Stomach (tissue), 9 donors: ENCODE results near the gene TSFM. TPM values are rescaled to one million over a fixed set of nuclear protein-coding genes. Genes with fewer than 3 reads are reported as not detected.
A peak's percentile ranks its signal among the peaks of the same experiment; 100 is the strongest.
"Not testable (repeated sequence)": the region's sequence is repeated elsewhere in the genome, so short reads cannot be mapped to it uniquely, and the experiment has no call there.

ENCODE experiments used
- DNase-seq, 2 donors: peaks; one replicate each; pipeline versions ENCODE4 v3.0.0 to v3.0.0-alpha.2; 2013 to 2019
- H3K27ac ChIP-seq, 5 donors: fragments of 200-600 bp in 4 of 5; sonication (generic) in 4 of 5; one replicate each; pipeline ENCODE4 v1.5.1; 2013 to 2019; ENCODE audit warnings: mild to moderate bottlenecking in 1 of 5, moderate library complexity in 1 of 5
- H3K27me3 ChIP-seq, 3 donors: fragments of 200-600 bp; sonication (generic); one replicate each; pipeline ENCODE4 v1.5.1; 2017 to 2019; ENCODE audit warnings: mixed run types in 1 of 3
- H3K36me3 ChIP-seq, 4 donors: fragments of 200-600 bp; sonication (generic); 1 replicate in 3 of 4; 2 replicates in 1 of 4; pipeline ENCODE4 v1.5.1; 2016 to 2019
- H3K4me1 ChIP-seq, 4 donors: fragments of 200-600 bp; sonication (generic); one replicate each; pipeline ENCODE4 v1.5.1; 2016 to 2019
- H3K4me3 ChIP-seq, 4 donors: fragments of 200-600 bp; sonication (generic) in 3 of 4; one replicate each; pipeline ENCODE4 v1.5.1; 2016 to 2019; ENCODE audit warnings: mild to moderate bottlenecking in 1 of 4
- H3K9me3 ChIP-seq, 4 donors: fragments of 200-600 bp; sonication (generic); one replicate each; pipeline ENCODE4 v1.5.1; 2016 to 2019
- EP300 ChIP-seq: sonication (generic); formaldehyde crosslinking; IDR thresholded peaks from one replicate; pipeline ENCODE4 v1.6.1; 2017; ENCODE audit warnings: antibody characterized with exemption
- POLR2A ChIP-seq, 4 donors: fragments of 450-650 bp; IDR thresholded peaks; one replicate each; pipeline ENCODE4 v1.6.1; 2016; ENCODE audit warnings: antibody characterized with exemption in 4 of 4, control low read depth in 2 of 4, mild to moderate bottlenecking in 1 of 4, moderate library complexity in 1 of 4
- POLR2AphosphoS5 ChIP-seq, 3 donors: sonication (generic); formaldehyde crosslinking; IDR thresholded peaks; one replicate each; pipeline ENCODE4 v1.6.1; 2016; ENCODE audit warnings: antibody characterized with exemption in 3 of 3
- WGBS, 5 donors: extraction: QIAGEN DNeasy Blood & Tissue Kit in 3 of 5; methylation state at CpG; one replicate each; pipeline versions ENCODE4 v1.1.5 to v1.1.7; 2013 to 2018; 5-methylcytosine and 5-hydroxymethylcytosine counted together
- intact Hi-C: fragments of 100-400 bp; cut with DNase I; formaldehyde crosslinking; loops from one replicate; pipeline ENCODE4 v1.15.1; 2023; ENCODE audit warnings: low total_unique reads
- polyA plus RNA-seq, 3 donors: library from polyadenylated mRNA; stranded (reverse); fragments of 200-250 nt; gene quantifications; one replicate each; pipeline ENCODE4 v1.2.3, GENCODE V29; 2013
- total RNA-seq, 5 donors: library from RNA; depleted of rRNA; stranded (reverse); fragments of >200 nt; gene quantifications; one replicate each; pipeline versions ENCODE4 v1.1.0 to v1.2.3, GENCODE V29; 2014 to 2016
- TF ChIP-seq, protein P1 (sequence below), 7 experiments: fragments of 450-650 bp in 4 of 7; fragments of 200-600 bp in 3 of 7; sonication (generic) in 3 of 7; IDR thresholded peaks; one replicate each; pipeline ENCODE4 v1.5.1; 2016 to 2019; ENCODE audit warnings: antibody characterized with exemption in 7 of 7, control low read depth in 2 of 7, mild to moderate bottlenecking in 1 of 7
- donor health status: healthy with polysubstance abuse.
- donor health status: Bipolar disorder and iron deficiency.
- donor health status: healthy.

The TSFM gene
- total and polyA plus RNA-seq, 8 donors, result 2.3 to 39.3 (median 13.5) TPM

DNA sequence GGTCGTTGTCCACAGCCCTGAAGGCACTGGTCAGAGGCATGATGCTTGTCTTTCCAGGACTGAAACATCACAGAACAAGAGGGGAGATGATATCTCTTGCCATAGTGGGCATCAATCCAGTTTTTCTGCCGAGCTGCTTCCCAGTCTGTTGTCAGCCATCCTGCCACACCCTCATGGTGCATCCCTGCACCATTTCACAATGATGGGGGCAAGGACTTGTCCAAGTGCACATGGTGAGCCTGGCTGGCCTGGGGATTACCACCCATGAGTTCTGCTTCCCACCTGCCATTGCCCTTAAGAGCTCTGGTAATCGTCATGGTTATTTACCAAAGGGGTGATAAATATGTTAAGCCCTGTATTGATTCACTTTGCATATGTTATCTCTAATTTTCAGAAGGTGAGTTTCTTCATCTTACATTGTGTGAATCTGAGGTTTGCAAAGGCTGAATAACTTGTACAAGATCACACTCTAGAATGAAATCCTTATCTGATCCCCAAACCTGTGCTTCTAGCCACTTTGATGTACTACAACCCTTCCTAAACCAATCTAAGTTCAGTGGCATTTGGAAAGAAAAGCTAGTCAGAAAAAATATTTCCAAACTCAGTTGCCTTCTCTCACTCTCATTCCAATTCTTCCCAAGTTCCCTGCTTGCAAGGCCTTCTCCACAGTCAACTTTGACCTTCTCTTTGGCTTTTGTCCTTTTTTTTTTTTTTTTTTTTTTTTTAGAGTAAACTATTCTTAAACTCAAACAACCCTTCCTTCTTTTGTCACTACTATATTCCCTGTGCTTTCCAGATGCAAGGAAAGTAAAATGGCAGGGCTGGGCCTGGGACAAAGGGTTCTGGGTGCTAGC, 33.6 kb downstream of the TSFM start:
- H3K9me3 ChIP-seq, result no peaks in the 10 kb centered on the region
- intact Hi-C loops, result no loop called here
- no peaks in the 10 kb centered on the region for H3K27me3 ChIP-seq
- no peak for TF ChIP-seq POLR2AphosphoS5 (IDR thresholded peaks at IDR 0.05)
- TF ChIP-seq, protein P1, sequence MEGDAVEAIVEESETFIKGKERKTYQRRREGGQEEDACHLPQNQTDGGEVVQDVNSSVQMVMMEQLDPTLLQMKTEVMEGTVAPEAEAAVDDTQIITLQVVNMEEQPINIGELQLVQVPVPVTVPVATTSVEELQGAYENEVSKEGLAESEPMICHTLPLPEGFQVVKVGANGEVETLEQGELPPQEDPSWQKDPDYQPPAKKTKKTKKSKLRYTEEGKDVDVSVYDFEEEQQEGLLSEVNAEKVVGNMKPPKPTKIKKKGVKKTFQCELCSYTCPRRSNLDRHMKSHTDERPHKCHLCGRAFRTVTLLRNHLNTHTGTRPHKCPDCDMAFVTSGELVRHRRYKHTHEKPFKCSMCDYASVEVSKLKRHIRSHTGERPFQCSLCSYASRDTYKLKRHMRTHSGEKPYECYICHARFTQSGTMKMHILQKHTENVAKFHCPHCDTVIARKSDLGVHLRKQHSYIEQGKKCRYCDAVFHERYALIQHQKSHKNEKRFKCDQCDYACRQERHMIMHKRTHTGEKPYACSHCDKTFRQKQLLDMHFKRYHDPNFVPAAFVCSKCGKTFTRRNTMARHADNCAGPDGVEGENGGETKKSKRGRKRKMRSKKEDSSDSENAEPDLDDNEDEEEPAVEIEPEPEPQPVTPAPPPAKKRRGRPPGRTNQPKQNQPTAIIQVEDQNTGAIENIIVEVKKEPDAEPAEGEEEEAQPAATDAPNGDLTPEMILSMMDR (IDR thresholded peaks at IDR 0.05), result no peak
- TF ChIP-seq EP300, result no peak
- no peak for TF ChIP-seq POLR2A (IDR thresholded peaks at IDR 0.05)
- peaks cover 15 to 72% (median 42%) of the 10 kb centered on the region in 4 donors for H3K4me1 ChIP-seq
- H3K36me3 ChIP-seq, result peaks cover 12 to 51% (median 42%) of the 10 kb centered on the region in 4 donors
- peak overlapping the region in 3 of 5 donors; percentile 29 to 53 (median 38) for H3K27ac ChIP-seq
- no peak for DNase-seq
- H3K4me3 ChIP-seq, result no peak overlapping the region
- 27 to 46% (median 34%) methylated on average over 3 of the region's 3 CpGs for WGBS, 5 donors

DNA sequence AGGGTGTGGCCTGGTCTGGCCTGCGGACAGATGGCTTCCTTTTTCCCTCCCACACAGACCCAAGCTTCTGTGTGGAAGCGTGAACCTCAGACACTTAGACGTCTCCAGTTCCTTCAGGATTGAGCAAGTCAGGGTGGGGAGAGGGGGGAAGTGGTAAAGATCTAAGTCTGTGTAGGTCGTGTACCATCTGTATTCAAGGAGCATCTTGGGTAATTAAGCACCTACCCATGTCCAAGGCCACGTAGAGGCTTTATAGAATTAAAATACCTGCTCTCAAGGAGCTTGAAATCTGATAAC, 34.2 kb downstream of the TSFM start:
- TF ChIP-seq, protein P1 (IDR thresholded peaks at IDR 0.05), result no peak
- TF ChIP-seq POLR2AphosphoS5 (IDR thresholded peaks at IDR 0.05), result no peak
- TF ChIP-seq EP300, result no peak
- no peak for TF ChIP-seq POLR2A (IDR thresholded peaks at IDR 0.05)
- peaks cover 15 to 72% (median 45%) of the 10 kb centered on the region in 4 donors for H3K4me1 ChIP-seq
- H3K36me3 ChIP-seq, result peaks cover 18 to 52% (median 42%) of the 10 kb centered on the region in 4 donors
- H3K4me3 ChIP-seq, result no peak overlapping the region
- intact Hi-C loops, result no loop called here
- H3K27me3 ChIP-seq, result no peaks in the 10 kb centered on the region
- peak overlapping the region in 3 of 5 donors; percentile 29 to 53 (median 38) for H3K27ac ChIP-seq
- H3K9me3 ChIP-seq, result no peaks in the 10 kb centered on the region
- 32 to 59% (median 45%) methylated on average over 5 of the region's 5 CpGs for WGBS, 5 donors
- DNase-seq, result no peak

DNA sequence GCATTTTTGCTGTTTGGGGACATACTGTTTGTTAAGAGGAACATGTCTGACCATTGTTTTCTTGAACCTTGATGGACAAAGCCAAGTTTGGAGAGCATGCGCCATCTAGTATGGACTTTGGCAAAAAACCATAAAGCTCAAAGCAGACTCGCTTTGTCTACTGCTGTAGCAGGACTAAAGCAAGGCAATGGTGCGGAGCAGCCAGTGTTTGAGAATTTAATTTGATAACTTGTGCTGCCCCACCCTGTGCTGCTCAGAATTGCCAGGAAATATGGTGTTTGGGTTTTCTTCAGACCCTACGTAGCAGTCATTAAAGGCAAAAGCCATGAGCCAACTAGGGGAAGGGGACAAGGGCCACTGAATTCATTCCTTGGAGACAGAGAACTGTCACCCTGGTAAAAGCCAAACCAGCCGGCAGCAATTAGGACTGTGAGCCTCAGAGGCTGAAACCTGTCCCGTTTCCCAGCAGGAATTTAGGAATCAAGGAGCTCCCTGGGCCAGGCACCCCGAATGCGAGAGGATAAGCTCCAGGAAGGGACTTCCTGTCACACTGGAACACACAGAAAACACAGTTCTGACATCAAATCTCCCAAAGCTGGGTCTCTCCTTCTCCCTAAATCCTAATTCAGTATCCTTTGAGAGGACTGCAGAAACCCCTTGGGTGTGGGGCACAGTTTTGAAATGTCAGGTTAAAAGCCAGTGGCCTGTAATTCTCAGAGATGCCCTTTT, 34.8 kb downstream of the TSFM start:
- Histone ChIP-seq H3K36me3 (peaks cover 24 to 53% (median 43%) of the 10 kb centered on the region in 4 donors), H3K27ac (peak overlapping the region in 4 of 5 donors; percentile 25 to 66 (median 46)), H3K4me1 (peaks cover 15 to 77% (median 45%) of the 10 kb centered on the region in 4 donors), H3K4me3 (no peak overlapping the region), H3K9me3 (no peaks in the 10 kb centered on the region), H3K27me3 (no peaks in the 10 kb centered on the region)
- WGBS, 5 donors, result 51 to 60% (median 59%) methylated on average over 8 of the region's 8 CpGs
- TF ChIP-seq POLR2AphosphoS5 (IDR thresholded peaks at IDR 0.05) (no peak), POLR2A (IDR thresholded peaks at IDR 0.05) (no peak), EP300 (no peak)
- TF ChIP-seq, protein P1 (IDR thresholded peaks at IDR 0.05), result no peak
- no peak for DNase-seq
- intact Hi-C loops, result no loop called here

DNA sequence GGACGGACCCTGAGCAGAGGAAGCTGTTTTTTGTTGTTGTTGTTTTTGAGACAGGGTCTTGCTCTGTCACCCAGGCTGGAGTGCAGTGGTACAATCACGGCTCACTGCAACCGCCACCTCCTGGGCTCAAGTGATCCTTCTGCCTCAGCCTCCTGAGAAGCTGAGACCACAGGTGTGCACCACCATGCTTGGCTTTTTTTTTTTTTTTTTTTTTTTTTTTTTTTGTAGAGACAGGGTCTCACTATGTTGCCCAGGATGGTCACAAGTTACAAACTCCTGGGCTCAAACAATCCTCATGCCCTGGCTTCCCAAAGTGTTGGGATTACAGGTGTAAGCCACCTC, 35.4 kb downstream of the TSFM start:
- H3K4me3 ChIP-seq, H3K27me3 ChIP-seq, H3K9me3 ChIP-seq, DNase-seq, intact Hi-C loops: not testable (repeated sequence)
- Histone ChIP-seq H3K4me1 (peaks cover 15 to 79% (median 47%) of the 10 kb centered on the region in 4 donors), H3K27ac (peak overlapping the region in 3 of 5 donors; percentile 38 to 66 (median 53)), H3K36me3 (peaks cover 30 to 53% (median 43%) of the 10 kb centered on the region in 4 donors)
- 72 to 96% (median 83%) methylated on average over 3 of the region's 3 CpGs for WGBS, 5 donors

DNA sequence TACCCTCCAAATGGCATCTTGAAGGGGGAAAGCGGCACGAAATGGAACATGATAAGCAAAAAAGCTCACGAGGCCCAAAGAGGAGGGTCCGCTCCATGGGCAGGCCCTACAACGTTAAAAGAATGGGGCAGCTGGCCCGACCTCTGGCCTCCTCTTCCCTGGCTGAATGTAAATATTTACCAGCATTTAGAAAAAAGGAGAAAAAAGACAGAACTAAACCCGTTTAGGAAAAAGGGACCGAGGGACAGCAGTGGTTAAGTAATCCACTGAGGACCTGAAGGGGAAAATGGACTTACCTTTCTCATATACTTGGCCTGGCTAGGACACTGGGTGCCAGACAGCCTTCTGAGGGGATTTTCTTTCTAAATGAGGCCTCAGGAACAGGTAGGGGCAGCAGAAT, 37.5 kb downstream of the TSFM start:
- H3K27me3 ChIP-seq, H3K9me3 ChIP-seq, DNase-seq, H3K4me3 ChIP-seq, intact Hi-C loops: not testable (repeated sequence)
- peaks cover 10 to 68% (median 41%) of the 10 kb centered on the region in 4 donors for H3K4me1 ChIP-seq
- peaks cover 51 to 69% (median 62%) of the 10 kb centered on the region in 4 donors for H3K36me3 ChIP-seq
- WGBS, 5 donors, result 47 to 63% (median 55%) methylated on average over 8 of the region's 8 CpGs
- peak overlapping the region in 3 of 5 donors; percentile 10 to 38 (median 26) for H3K27ac ChIP-seq

DNA sequence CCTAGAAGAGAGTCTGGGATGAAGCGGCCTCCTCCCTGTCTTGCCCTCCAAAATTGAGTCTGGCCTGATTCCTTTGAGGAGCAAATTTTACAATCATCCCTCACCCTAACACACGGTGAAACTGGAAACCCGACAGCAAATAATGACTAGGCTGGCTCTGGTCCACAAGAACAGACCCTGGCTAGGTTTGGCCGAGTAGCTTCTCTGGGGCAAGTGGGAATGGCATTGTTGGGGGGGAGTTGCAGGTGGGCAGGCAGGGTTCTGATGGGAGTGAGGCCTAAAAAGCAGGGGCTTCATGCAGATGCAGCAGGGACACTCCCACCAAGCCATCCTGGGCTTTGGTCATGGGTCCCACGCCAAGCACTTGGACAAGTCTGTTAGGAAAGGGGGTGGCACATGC, 38.4 kb downstream of the TSFM start:
- H3K27me3 ChIP-seq, H3K4me3 ChIP-seq, H3K9me3 ChIP-seq, DNase-seq, intact Hi-C loops: not testable (repeated sequence)
- H3K4me1 ChIP-seq, result peaks cover 10 to 59% (median 38%) of the 10 kb centered on the region in 4 donors
- 62 to 82% (median 63%) methylated on average over 4 to 5 of the region's 5 CpGs for WGBS, 5 donors
- H3K27ac ChIP-seq, result peak overlapping the region in 1 of 5 donors; percentile 38
- H3K36me3 ChIP-seq, result peaks cover 60 to 78% (median 71%) of the 10 kb centered on the region in 4 donors
